Stomach (tissue), 4 donors: ENCODE data around the gene KCNN3.

ENCODE experiments used
- POLR2A ChIP-seq, 4 donors: fragments of 450-650 bp; IDR thresholded peaks; one replicate each; pipeline ENCODE4 v1.6.1; 2016; ENCODE audit warnings: antibody characterized with exemption in 4 of 4, control low read depth in 2 of 4, mild to moderate bottlenecking in 1 of 4, moderate library complexity in 1 of 4
- TF ChIP-seq, protein P1 (sequence below), 7 experiments: fragments of 450-650 bp in 4 of 7; fragments of 200-600 bp in 3 of 7; sonication (generic) in 3 of 7; IDR thresholded peaks; one replicate each; pipeline ENCODE4 v1.5.1; 2016 to 2019; ENCODE audit warnings: antibody characterized with exemption in 7 of 7, control low read depth in 2 of 7, mild to moderate bottlenecking in 1 of 7

GRCh38 chr1:154801234-154802011, 68.7 kb downstream of the KCNN3 start:
- TF ChIP-seq, protein P1, sequence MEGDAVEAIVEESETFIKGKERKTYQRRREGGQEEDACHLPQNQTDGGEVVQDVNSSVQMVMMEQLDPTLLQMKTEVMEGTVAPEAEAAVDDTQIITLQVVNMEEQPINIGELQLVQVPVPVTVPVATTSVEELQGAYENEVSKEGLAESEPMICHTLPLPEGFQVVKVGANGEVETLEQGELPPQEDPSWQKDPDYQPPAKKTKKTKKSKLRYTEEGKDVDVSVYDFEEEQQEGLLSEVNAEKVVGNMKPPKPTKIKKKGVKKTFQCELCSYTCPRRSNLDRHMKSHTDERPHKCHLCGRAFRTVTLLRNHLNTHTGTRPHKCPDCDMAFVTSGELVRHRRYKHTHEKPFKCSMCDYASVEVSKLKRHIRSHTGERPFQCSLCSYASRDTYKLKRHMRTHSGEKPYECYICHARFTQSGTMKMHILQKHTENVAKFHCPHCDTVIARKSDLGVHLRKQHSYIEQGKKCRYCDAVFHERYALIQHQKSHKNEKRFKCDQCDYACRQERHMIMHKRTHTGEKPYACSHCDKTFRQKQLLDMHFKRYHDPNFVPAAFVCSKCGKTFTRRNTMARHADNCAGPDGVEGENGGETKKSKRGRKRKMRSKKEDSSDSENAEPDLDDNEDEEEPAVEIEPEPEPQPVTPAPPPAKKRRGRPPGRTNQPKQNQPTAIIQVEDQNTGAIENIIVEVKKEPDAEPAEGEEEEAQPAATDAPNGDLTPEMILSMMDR (IDR thresholded peaks at IDR 0.05) = no peak
- TF ChIP-seq POLR2A (IDR thresholded peaks at IDR 0.05) = no peak
